GM23338 (cell line): ENCODE results near the gene GPR3. TPM values are rescaled to one million over a fixed set of nuclear protein-coding genes. Genes with fewer than 3 reads are reported as not detected.

ENCODE experiments used
- ATAC-seq: fragments of 200-7000 bp; cut with Tn5 transposase; 3 replicates; pipeline ENCODE4 v1.9.1; 2020
- DNase-seq: peaks from one replicate; pipeline ENCODE4 v3.0.0-alpha.2; 2015; ENCODE audit warnings: low spot score
- H2AFZ ChIP-seq: fragments of 200-600 bp; sonication (generic); 2 replicates; pipeline ENCODE4 v1.8.0; 2016; ENCODE audit warnings: antibody characterized with exemption, mild to moderate bottlenecking, moderate library complexity
- H3F3A ChIP-seq: fragments of 200-600 bp; sonication (generic); replicated peaks from 2 replicates; pipeline ENCODE4 v1.8.0; 2017; ENCODE audit warnings: antibody characterized with exemption, mixed run types, low read depth
- H3K27ac ChIP-seq: fragments of 200-600 bp; sonication (generic); 2 replicates; pipeline ENCODE4 v1.6.1; 2016; ENCODE audit warnings: low read depth
- H3K27me3 ChIP-seq: fragments of 200-600 bp; sonication (generic); 2 replicates; pipeline ENCODE4 v1.8.0; 2016; ENCODE audit warnings: mild to moderate bottlenecking, mixed run types, moderate library complexity; ENCODE audit not compliant: insufficient read depth
- H3K36me3 ChIP-seq: fragments of 200-600 bp; sonication (generic); 2 replicates; pipeline ENCODE4 v1.8.0; 2016; ENCODE audit warnings: mild to moderate bottlenecking; ENCODE audit not compliant: insufficient read depth
- H3K4me1 ChIP-seq: fragments of 200-600 bp; sonication (generic); 2 replicates; pipeline ENCODE4 v1.8.0; 2016; ENCODE audit warnings: mild to moderate bottlenecking, moderate library complexity; ENCODE audit not compliant: insufficient read depth
- H3K4me2 ChIP-seq: fragments of 200-600 bp; sonication (generic); 2 replicates; pipeline ENCODE4 v1.7.1; 2017; ENCODE audit warnings: mixed run types
- H3K4me3 ChIP-seq: fragments of 200-600 bp; sonication (generic); 2 replicates; pipeline ENCODE4 v1.6.1; 2016; ENCODE audit warnings: mixed run types
- H3K79me2 ChIP-seq: fragments of 200-600 bp; sonication (generic); replicated peaks from 2 replicates; pipeline ENCODE4 v1.8.0; 2017; ENCODE audit warnings: mild to moderate bottlenecking; ENCODE audit not compliant: insufficient read depth
- H3K9me2 ChIP-seq: fragments of 200-600 bp; sonication (generic); 2 replicates; pipeline ENCODE4 v1.8.0; 2017; ENCODE audit not compliant: insufficient read depth
- H4K20me1 ChIP-seq: fragments of 200-600 bp; sonication (generic); replicated peaks from 2 replicates; pipeline ENCODE4 v1.8.0; 2017; ENCODE audit warnings: mild to moderate bottlenecking; ENCODE audit not compliant: insufficient read depth
- H3K27ac Mint-ChIP-seq: 2 replicates; pipeline ENCODE4 v1.8.0; 2020; ENCODE audit warnings: inconsistent platforms, mild to moderate bottlenecking, moderate library complexity, mixed read lengths
- H3K27me3 Mint-ChIP-seq: 3 replicates; pipeline ENCODE4 v1.8.0; 2022; ENCODE audit warnings: low read depth, mild to moderate bottlenecking, moderate library complexity, mixed read lengths, inconsistent platforms; ENCODE audit not compliant: insufficient read depth, poor library complexity
- H3K36me3 Mint-ChIP-seq: 3 replicates; pipeline ENCODE4 v1.8.0; 2021; ENCODE audit warnings: low read depth, mild to moderate bottlenecking, inconsistent platforms, moderate library complexity, mixed read lengths
- H3K4me1 Mint-ChIP-seq: 3 replicates; pipeline ENCODE4 v1.8.0; 2020; ENCODE audit warnings: mild to moderate bottlenecking, inconsistent platforms, mixed read lengths
- H3K4me3 Mint-ChIP-seq: 3 replicates; pipeline ENCODE4 v1.8.0; 2021; ENCODE audit warnings: moderate library complexity, mild to moderate bottlenecking, inconsistent platforms, mixed read lengths
- H3K9me3 Mint-ChIP-seq: 3 replicates; pipeline ENCODE4 v1.8.0; 2020; ENCODE audit warnings: moderate library complexity, mild to moderate bottlenecking, inconsistent platforms, mixed read lengths
- CREB1 ChIP-seq: fragments of 250-450 bp; sonication (Bioruptor Pico); IDR thresholded peaks from 2 replicates; pipeline ENCODE4 v1.5.0; 2020; ENCODE audit warnings: low read depth, mild to moderate bottlenecking, moderate library complexity
- ETS1 ChIP-seq: IDR thresholded peaks from 2 replicates; pipeline ENCODE4 v1.6.1; 2016; ENCODE audit warnings: antibody characterized with exemption
- EZH2phosphoT487 ChIP-seq: fragments of 200-600 bp; sonication (generic); IDR thresholded peaks from one replicate; pipeline ENCODE4 v1.8.1; 2018; ENCODE audit warnings: antibody characterized with exemption; ENCODE audit not compliant: unreplicated experiment
- POLR2AphosphoS5 ChIP-seq: IDR thresholded peaks from 2 replicates; pipeline ENCODE4 v1.6.1; 2016; ENCODE audit warnings: antibody characterized with exemption, low read depth
- ZNF331 ChIP-seq: fragments of 250-450 bp; sonication (Bioruptor Pico); IDR thresholded peaks from 2 replicates; pipeline ENCODE4 v1.5.0; 2020; ENCODE audit warnings: low read depth, mild to moderate bottlenecking, moderate library complexity
- polyA plus RNA-seq: library from polyadenylated mRNA; unstranded; fragments of >200 nt; fragmentation: Nextera tagmentation; extraction: Ambion mirVana; gene quantifications from 2 replicates; pipeline ENCODE4 v1.2.1, GENCODE V29; 2016
- total RNA-seq: library from RNA; depleted of rRNA; stranded (reverse); fragments of >200 nt; shearing (Covaris generic); gene quantifications from 2 replicates; pipeline ENCODE4 v1.2.3, GENCODE V29; 2014

The GPR3 gene
- total and polyA plus RNA-seq, 2 experiments from 2014 or later: 5.9 to 9.1 TPM

- Mint-ChIP-seq H3K4me1 (peaks cover 16% of the 10 kb centered on the region), H3K4me3 (peak overlapping the region; percentile 78), H3K27ac (no peak overlapping the region), H3K36me3 (peaks cover 9% of the 10 kb centered on the region), H3K9me3 (no peaks in the 10 kb centered on the region; the same call in 1 of the 3 replicates), H3K27me3 (peaks cover 23% of the 10 kb centered on the region)
- Histone ChIP-seq H3K4me1 (peaks cover 10% of the 10 kb centered on the region; the same call in 1 of the 2 replicates), H3F3A (peaks cover 7% of the 10 kb centered on the region), H3K36me3 (no peaks in the 10 kb centered on the region), H3K27me3 (peaks cover 8% of the 10 kb centered on the region; the same call in 1 of the 2 replicates), H3K4me3 (peak overlapping the region; percentile 63), H3K27ac (no peak overlapping the region), H3K4me2 (peak overlapping the region; percentile 91), H4K20me1 (no peaks in the 10 kb centered on the region; the same call in 1 of the 2 replicates), H2AFZ (peak overlapping the region; percentile 85; the same call in 1 of the 2 replicates), H3K9me2 (no peaks in the 10 kb centered on the region), H3K79me2 (peaks cover 7% of the 10 kb centered on the region)
- TF ChIP-seq POLR2AphosphoS5: peak; percentile 27; the same call in 1 of the 2 replicates
- TF ChIP-seq EZH2phosphoT487: no peak
- peak; percentile 50 for TF ChIP-seq CREB1
- TF ChIP-seq ZNF331 (CRISPR knock-in tag): no peak
- ATAC-seq (peak; percentile 57), DNase-seq (peak; percentile 87)
Observed at GRCh38 chr1:27348861-27349783, 43.3 kb upstream of the GPR3 start.

DNA sequence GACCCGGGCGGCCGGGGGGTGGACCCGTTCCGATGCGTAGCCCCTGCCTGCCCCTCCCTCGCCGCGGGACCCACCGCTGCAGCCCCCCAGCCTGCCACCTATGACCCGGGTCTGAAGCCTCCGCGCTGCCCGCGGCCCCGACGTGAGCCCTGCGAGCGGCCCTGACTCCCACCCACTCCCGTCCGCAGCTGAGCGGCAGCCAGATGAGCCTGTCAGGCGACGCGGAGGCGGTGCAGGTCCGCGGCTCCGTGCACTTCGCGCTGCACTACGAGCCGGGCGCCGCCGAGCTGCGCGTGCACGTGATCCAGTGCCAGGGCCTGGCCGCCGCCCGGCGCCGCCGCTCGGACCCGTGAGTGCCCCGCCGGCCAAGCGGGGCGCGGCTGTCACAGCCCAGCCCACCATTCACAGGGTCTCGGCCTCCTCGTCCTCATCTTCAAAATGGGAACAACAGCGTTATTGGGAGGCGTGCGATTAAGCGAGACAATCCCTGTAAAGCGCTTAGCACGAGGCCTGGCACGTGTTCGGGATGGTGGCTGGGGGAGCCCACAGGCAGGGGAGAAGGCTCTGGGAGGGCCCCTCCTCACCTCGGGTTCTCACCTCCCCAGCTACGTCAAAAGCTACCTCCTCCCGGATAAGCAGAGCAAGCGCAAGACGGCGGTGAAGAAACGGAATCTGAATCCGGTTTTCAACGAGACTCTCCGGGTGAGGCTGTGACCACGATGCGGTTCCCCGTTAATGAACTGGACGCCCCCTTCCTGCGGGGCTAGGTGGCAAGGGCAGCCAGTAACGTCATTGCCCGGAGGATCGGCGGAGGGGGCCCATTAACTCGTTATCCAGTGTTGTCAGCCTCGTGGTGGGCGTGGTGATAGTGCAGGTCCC is 42.4 kb upstream of the GPR3 start:
- TF ChIP-seq CREB1: no peak
- no peak for TF ChIP-seq ETS1
- peak; percentile 47; the same call in 1 of the 2 replicates for TF ChIP-seq POLR2AphosphoS5
- Histone ChIP-seq H3K79me2 (peaks cover 7% of the 10 kb centered on the region), H3K36me3 (no peaks in the 10 kb centered on the region), H3K27ac (no peak overlapping the region), H3K4me1 (peaks cover 10% of the 10 kb centered on the region; the same call in 1 of the 2 replicates), H3K4me2 (peak overlapping the region; percentile 91), H3K27me3 (peaks cover 8% of the 10 kb centered on the region; the same call in 1 of the 2 replicates), H4K20me1 (no peaks in the 10 kb centered on the region; the same call in 1 of the 2 replicates), H3F3A (peaks cover 7% of the 10 kb centered on the region), H3K4me3 (peak overlapping the region; percentile 63), H2AFZ (peak overlapping the region; percentile 85; the same call in 1 of the 2 replicates), H3K9me2 (no peaks in the 10 kb centered on the region)
- Mint-ChIP-seq H3K36me3 (peaks cover 9% of the 10 kb centered on the region), H3K9me3 (no peaks in the 10 kb centered on the region; the same call in 2 of the 3 replicates), H3K27me3 (peaks cover 24% of the 10 kb centered on the region), H3K27ac (no peak overlapping the region), H3K4me3 (peak overlapping the region; percentile 78), H3K4me1 (peaks cover 16% of the 10 kb centered on the region)
- ATAC-seq: peak; percentile 66
- peak; percentile 91 for DNase-seq
